GM23338 (cell line): Measurements from ENCODE around the gene PPP6R2. TPM values are rescaled to one million over a fixed set of nuclear protein-coding genes. Genes with fewer than 3 reads are reported as not detected.

Source experiments
- CREB1 ChIP-seq: fragments of 250-450 bp; sonication (Bioruptor Pico); IDR thresholded peaks from 2 replicates; pipeline ENCODE4 v1.5.0; 2020; ENCODE audit warnings: low read depth, mild to moderate bottlenecking, moderate library complexity
- EZH2phosphoT487 ChIP-seq: fragments of 200-600 bp; sonication (generic); IDR thresholded peaks from one replicate; pipeline ENCODE4 v1.8.1; 2018; ENCODE audit warnings: antibody characterized with exemption; ENCODE audit not compliant: unreplicated experiment
- STAT1 ChIP-seq: IDR thresholded peaks from one replicate; pipeline ENCODE4 v1.6.1; 2016; ENCODE audit warnings: antibody characterized with exemption; ENCODE audit not compliant: unreplicated experiment
- ZNF114 ChIP-seq: fragments of 250-450 bp; sonication (Bioruptor Pico); IDR thresholded peaks from 2 replicates; pipeline ENCODE4 v1.5.0; 2020; ENCODE audit warnings: mild to moderate bottlenecking, moderate library complexity
- polyA plus RNA-seq: library from polyadenylated mRNA; unstranded; fragments of >200 nt; fragmentation: Nextera tagmentation; extraction: Ambion mirVana; gene quantifications from 2 replicates; pipeline ENCODE4 v1.2.1, GENCODE V29; 2016
- total RNA-seq: library from RNA; depleted of rRNA; stranded (reverse); fragments of >200 nt; shearing (Covaris generic); gene quantifications from 2 replicates; pipeline ENCODE4 v1.2.3, GENCODE V29; 2014
- TF ChIP-seq, protein P1 (sequence below): fragments of 250-450 bp; sonication (Bioruptor Pico); IDR thresholded peaks from 2 replicates; pipeline ENCODE4 v1.5.0; 2020; ENCODE audit warnings: mild to moderate bottlenecking, moderate library complexity
- TF ChIP-seq, protein P2 (sequence below): IDR thresholded peaks from one replicate; pipeline ENCODE4 v1.6.1; 2018; ENCODE audit warnings: antibody characterized with exemption; ENCODE audit not compliant: unreplicated experiment

The PPP6R2 gene
- total and polyA plus RNA-seq, 2 experiments from 2014 or later = 11.9 to 45.8 TPM

DNA sequence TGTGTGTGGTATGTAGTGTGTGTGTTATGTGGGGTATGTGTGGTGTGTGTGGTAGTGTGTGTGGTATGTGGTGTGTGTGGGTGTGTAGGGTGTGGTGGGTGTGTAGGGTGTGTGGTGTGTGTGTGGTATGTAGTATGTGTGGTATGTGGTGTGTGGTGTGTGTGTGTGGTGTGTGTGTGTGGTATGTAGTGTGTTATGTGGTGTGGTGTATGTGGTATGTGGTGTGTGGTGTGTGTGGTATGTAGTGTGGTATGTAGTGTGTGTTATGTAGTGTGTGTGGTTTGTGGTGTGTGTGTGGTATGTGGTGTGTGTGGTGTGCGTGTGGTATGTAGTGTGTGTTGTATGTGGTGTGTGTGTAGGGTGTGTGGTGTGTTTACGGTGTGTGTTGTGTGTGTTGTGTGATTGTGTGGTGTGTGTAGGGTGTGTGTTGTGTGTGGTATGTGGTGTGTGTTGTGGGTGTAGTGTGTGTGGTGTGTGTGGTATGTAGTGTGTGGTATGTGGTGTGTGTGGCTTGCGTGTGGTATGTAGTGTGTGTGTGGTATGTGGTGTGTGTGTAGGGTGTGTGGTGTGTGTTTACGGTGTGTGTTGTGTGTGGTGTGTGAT, 4.2 kb upstream of the PPP6R2 start (continued):
- TF ChIP-seq, protein P1, sequence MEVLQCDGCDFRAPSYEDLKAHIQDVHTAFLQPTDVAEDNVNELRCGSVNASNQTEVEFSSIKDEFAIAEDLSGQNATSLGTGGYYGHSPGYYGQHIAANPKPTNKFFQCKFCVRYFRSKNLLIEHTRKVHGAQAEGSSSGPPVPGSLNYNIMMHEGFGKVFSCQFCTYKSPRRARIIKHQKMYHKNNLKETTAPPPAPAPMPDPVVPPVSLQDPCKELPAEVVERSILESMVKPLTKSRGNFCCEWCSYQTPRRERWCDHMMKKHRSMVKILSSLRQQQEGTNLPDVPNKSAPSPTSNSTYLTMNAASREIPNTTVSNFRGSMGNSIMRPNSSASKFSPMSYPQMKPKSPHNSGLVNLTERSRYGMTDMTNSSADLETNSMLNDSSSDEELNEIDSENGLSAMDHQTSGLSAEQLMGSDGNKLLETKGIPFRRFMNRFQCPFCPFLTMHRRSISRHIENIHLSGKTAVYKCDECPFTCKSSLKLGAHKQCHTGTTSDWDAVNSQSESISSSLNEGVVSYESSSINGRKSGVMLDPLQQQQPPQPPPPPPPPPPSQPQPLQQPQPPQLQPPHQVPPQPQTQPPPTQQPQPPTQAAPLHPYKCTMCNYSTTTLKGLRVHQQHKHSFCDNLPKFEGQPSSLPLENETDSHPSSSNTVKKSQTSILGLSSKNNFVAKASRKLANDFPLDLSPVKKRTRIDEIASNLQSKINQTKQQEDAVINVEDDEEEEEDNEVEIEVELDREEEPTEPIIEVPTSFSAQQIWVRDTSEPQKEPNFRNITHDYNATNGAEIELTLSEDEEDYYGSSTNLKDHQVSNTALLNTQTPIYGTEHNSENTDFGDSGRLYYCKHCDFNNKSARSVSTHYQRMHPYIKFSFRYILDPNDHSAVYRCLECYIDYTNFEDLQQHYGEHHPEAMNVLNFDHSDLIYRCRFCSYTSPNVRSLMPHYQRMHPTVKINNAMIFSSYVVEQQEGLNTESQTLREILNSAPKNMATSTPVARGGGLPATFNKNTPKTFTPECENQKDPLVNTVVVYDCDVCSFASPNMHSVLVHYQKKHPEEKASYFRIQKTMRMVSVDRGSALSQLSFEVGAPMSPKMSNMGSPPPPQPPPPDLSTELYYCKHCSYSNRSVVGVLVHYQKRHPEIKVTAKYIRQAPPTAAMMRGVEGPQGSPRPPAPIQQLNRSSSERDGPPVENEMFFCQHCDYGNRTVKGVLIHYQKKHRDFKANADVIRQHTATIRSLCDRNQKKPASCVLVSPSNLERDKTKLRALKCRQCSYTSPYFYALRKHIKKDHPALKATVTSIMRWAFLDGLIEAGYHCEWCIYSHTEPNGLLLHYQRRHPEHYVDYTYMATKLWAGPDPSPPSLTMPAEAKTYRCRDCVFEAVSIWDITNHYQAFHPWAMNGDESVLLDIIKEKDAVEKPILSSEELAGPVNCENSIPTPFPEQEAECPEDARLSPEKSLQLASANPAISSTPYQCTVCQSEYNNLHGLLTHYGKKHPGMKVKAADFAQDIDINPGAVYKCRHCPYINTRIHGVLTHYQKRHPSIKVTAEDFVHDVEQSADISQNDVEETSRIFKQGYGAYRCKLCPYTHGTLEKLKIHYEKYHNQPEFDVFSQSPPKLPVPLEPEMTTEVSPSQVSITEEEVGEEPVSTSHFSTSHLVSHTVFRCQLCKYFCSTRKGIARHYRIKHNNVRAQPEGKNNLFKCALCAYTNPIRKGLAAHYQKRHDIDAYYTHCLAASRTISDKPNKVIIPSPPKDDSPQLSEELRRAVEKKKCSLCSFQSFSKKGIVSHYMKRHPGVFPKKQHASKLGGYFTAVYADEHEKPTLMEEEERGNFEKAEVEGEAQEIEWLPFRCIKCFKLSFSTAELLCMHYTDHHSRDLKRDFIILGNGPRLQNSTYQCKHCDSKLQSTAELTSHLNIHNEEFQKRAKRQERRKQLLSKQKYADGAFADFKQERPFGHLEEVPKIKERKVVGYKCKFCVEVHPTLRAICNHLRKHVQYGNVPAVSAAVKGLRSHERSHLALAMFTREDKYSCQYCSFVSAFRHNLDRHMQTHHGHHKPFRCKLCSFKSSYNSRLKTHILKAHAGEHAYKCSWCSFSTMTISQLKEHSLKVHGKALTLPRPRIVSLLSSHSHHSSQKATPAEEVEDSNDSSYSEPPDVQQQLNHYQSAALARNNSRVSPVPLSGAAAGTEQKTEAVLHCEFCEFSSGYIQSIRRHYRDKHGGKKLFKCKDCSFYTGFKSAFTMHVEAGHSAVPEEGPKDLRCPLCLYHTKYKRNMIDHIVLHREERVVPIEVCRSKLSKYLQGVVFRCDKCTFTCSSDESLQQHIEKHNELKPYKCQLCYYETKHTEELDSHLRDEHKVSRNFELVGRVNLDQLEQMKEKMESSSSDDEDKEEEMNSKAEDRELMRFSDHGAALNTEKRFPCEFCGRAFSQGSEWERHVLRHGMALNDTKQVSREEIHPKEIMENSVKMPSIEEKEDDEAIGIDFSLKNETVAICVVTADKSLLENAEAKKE (CRISPR knock-in tag) = no peak
- TF ChIP-seq EZH2phosphoT487 (no peak), STAT1 (no peak), ZNF114 (no peak), CREB1 (CRISPR knock-in tag) (no peak)
- TF ChIP-seq, protein P2, sequence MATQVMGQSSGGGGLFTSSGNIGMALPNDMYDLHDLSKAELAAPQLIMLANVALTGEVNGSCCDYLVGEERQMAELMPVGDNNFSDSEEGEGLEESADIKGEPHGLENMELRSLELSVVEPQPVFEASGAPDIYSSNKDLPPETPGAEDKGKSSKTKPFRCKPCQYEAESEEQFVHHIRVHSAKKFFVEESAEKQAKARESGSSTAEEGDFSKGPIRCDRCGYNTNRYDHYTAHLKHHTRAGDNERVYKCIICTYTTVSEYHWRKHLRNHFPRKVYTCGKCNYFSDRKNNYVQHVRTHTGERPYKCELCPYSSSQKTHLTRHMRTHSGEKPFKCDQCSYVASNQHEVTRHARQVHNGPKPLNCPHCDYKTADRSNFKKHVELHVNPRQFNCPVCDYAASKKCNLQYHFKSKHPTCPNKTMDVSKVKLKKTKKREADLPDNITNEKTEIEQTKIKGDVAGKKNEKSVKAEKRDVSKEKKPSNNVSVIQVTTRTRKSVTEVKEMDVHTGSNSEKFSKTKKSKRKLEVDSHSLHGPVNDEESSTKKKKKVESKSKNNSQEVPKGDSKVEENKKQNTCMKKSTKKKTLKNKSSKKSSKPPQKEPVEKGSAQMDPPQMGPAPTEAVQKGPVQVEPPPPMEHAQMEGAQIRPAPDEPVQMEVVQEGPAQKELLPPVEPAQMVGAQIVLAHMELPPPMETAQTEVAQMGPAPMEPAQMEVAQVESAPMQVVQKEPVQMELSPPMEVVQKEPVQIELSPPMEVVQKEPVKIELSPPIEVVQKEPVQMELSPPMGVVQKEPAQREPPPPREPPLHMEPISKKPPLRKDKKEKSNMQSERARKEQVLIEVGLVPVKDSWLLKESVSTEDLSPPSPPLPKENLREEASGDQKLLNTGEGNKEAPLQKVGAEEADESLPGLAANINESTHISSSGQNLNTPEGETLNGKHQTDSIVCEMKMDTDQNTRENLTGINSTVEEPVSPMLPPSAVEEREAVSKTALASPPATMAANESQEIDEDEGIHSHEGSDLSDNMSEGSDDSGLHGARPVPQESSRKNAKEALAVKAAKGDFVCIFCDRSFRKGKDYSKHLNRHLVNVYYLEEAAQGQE = no peak
